Smooth muscle cell (in vitro differentiated cells): ENCODE data around the gene EPGN. TPM values are rescaled to one million over a fixed set of nuclear protein-coding genes. Genes with fewer than 3 reads are reported as not detected.

ENCODE experiments used
- DNase-seq: peaks from one replicate; lab custom pipeline; 2025; ENCODE audit not compliant: unreplicated experiment; lab: John Stamatoyannopoulos, UW
- H2AFZ ChIP-seq: fragments of 200-600 bp; sonication (generic); 2 replicates; pipeline ENCODE4 v1.6.0; 2016; ENCODE audit warnings: antibody characterized with exemption, low read depth, mild to moderate bottlenecking
- H3F3A ChIP-seq: fragments of 200-600 bp; sonication (generic); 2 replicates; pipeline ENCODE4 v1.6.0; 2017; ENCODE audit warnings: antibody characterized with exemption, low read depth
- H3K27ac ChIP-seq: fragments of 200-600 bp; sonication (generic); 2 replicates; pipeline ENCODE4 v1.5.1; 2016; ENCODE audit warnings: low read depth, mild to moderate bottlenecking
- H3K27me3 ChIP-seq: fragments of 200-600 bp; sonication (generic); 2 replicates; pipeline ENCODE4 v1.6.1; 2016; ENCODE audit warnings: low read depth, mild to moderate bottlenecking
- H3K36me3 ChIP-seq: fragments of 200-600 bp; sonication (generic); 2 replicates; pipeline ENCODE4 v1.5.1; 2016; ENCODE audit warnings: low read depth
- H3K4me1 ChIP-seq: fragments of 200-600 bp; sonication (generic); 2 replicates; pipeline ENCODE4 v1.5.1; 2016; ENCODE audit warnings: low read depth
- H3K4me2 ChIP-seq: fragments of 200-600 bp; sonication (generic); 2 replicates; pipeline ENCODE4 v1.6.0; 2016; ENCODE audit warnings: mild to moderate bottlenecking
- H3K4me3 ChIP-seq: fragments of 200-600 bp; sonication (generic); 2 replicates; pipeline ENCODE4 v1.5.1; 2016; ENCODE audit warnings: mild to moderate bottlenecking
- H3K79me2 ChIP-seq: fragments of 200-600 bp; sonication (generic); 2 replicates; pipeline ENCODE4 v1.6.0; 2016; ENCODE audit warnings: low read depth, mild to moderate bottlenecking
- H3K9ac ChIP-seq: fragments of 200-600 bp; sonication (generic); 2 replicates; pipeline ENCODE4 v1.6.0; 2016; ENCODE audit warnings: low read depth
- H3K9me3 ChIP-seq: fragments of 200-600 bp; sonication (generic); replicated peaks from 2 replicates; pipeline ENCODE4 v1.5.1; 2016; ENCODE audit warnings: low read depth
- H4K20me1 ChIP-seq: fragments of 200-600 bp; sonication (generic); 2 replicates; pipeline ENCODE4 v1.6.0; 2016; ENCODE audit warnings: low read depth
- CTCF ChIP-seq: fragments of 200-600 bp; sonication (generic); IDR thresholded peaks from 2 replicates; pipeline ENCODE4 v1.5.1; 2017; ENCODE audit warnings: borderline replicate concordance, mild to moderate bottlenecking, antibody characterized with exemption; ENCODE audit not compliant: insufficient read depth, poor library complexity, severe bottlenecking
- WGBS: methylation state at CpG from one replicate; pipeline ENCODE4 v1.1.7; 2016; ENCODE audit warnings: low lambda C conversion rate; 5-methylcytosine and 5-hydroxymethylcytosine counted together
- polyA plus RNA-seq: library from polyadenylated mRNA; unstranded; fragments of >200 nt; fragmentation: Nextera tagmentation; extraction: Ambion mirVana; gene quantifications from 2 replicates; pipeline ENCODE4 v1.2.1, GENCODE V29; 2016
- total RNA-seq: library from RNA; depleted of rRNA; stranded (reverse); fragments of >200 nt; gene quantifications from 2 replicates; pipeline ENCODE4 v1.2.3, GENCODE V29; 2014

EPGN gene
- total and polyA plus RNA-seq, 2 experiments from 2014 or later, result 1.6 to 31.8 TPM

DNA sequence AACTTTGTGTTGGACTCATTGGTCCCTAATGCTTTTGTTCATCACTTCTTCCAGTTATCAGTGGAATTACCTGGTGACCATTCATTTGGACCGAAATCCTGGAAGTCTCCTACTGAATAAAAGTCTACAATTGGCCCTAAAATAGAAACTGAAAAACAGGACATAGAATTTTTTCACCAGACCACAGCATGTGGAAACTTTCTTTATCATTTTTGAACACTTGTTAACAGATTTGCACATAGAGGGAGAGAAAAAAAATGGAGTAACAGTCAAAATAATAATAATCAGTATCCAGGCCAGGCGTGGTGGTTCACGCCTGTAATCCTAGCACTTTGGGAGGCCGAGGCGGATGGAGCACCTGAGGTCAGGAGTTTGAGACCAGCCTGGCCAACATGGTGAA is 7.1 kb downstream of the EPGN start:
- no peak overlapping the region for H3K9ac ChIP-seq
- H3K4me2 ChIP-seq, result no peak overlapping the region
- no peaks in the 10 kb centered on the region for H3K9me3 ChIP-seq
- no peaks in the 10 kb centered on the region for H3K27me3 ChIP-seq
- DNase-seq, result no peak
- no peak overlapping the region for H3K27ac ChIP-seq
- no peaks in the 10 kb centered on the region for H3K36me3 ChIP-seq
- WGBS, result 95% methylated on average over 5 of the region's 5 CpGs
- no peak for TF ChIP-seq CTCF
- H2AFZ ChIP-seq, result no peak overlapping the region
- H3F3A ChIP-seq, result no peaks in the 10 kb centered on the region
- no peaks in the 10 kb centered on the region for H3K4me1 ChIP-seq
- no peak overlapping the region for H3K4me3 ChIP-seq
- H4K20me1 ChIP-seq, result no peaks in the 10 kb centered on the region
- no peaks in the 10 kb centered on the region for H3K79me2 ChIP-seq

GRCh38 chr4:74316397-74316796 is 8.1 kb downstream of the EPGN start:
- Histone ChIP-seq H3K9me3 (no peaks in the 10 kb centered on the region), H3K4me1 (no peaks in the 10 kb centered on the region), H2AFZ (no peak overlapping the region), H3K4me2 (no peak overlapping the region), H3F3A (no peaks in the 10 kb centered on the region), H3K4me3 (no peak overlapping the region), H3K27me3 (no peaks in the 10 kb centered on the region), H3K79me2 (no peaks in the 10 kb centered on the region), H3K36me3 (no peaks in the 10 kb centered on the region), H3K27ac (no peak overlapping the region), H4K20me1 (no peaks in the 10 kb centered on the region), H3K9ac (no peak overlapping the region)
- WGBS, result 29% methylated on average over 2 of the region's 2 CpGs
- DNase-seq, result no peak
- TF ChIP-seq CTCF, result no peak

DNA sequence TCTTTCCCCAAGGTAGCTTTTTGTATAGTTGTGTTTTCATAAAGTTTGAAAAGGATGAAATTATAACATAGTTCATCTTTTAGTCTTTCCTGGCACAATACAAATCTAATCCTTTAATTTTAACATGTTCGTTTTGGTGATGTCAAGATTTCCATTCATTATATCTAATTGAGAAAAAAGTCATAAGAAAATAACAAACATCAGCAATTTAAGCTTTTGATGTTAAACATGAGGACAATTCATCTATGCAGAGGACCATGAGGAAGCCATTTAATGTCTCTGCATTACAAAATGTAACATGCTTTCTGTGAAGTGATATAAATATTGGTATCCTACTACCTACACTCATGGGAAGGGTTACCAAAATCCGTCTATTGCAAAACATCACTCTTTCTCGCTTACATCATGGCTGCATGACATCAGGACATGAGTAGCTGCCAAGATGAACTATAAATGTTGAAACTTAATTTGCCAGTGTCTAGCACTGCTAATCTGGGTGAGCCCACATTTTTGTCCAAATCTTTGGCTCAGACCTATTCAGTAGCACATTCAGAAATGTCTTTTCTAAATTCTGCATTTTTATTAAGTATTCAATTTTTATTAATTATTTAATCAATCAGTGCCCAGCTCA is 9.5 kb downstream of the EPGN start:
- H4K20me1 ChIP-seq, result no peaks in the 10 kb centered on the region
- 84% methylated on average over 3 of the region's 3 CpGs for WGBS
- no peak for TF ChIP-seq CTCF

DNA sequence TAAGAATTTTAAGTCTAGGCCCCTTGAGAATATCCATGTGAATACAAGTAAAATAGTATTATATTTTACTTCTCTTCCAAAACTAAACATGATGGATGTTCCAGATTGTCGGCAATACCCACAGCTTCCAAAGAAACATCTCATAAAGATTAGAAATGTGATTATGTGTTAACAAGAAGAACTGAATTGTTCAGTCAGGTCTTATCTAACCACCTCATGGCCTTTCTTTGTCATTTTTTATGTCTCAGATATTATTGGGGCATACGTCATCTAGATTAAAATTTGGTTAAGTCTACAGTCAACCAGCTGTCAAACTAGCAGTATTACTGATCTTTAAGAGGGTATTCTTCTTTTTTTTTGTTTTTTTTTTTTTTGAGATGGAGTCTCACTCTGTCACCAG is 10.0 kb downstream of the EPGN start:
- no peak for TF ChIP-seq CTCF
- H3K9ac ChIP-seq, result no peak overlapping the region
- H3K79me2 ChIP-seq, result no peaks in the 10 kb centered on the region
- no peak overlapping the region for H2AFZ ChIP-seq
- peak overlapping the region; percentile 2 for H3K27ac ChIP-seq
- no peaks in the 10 kb centered on the region for H4K20me1 ChIP-seq
- no peak overlapping the region for H3K4me2 ChIP-seq
- no peaks in the 10 kb centered on the region for H3K4me1 ChIP-seq
- H3K27me3 ChIP-seq, result no peaks in the 10 kb centered on the region
- DNase-seq, result no peak
- H3K9me3 ChIP-seq, result no peaks in the 10 kb centered on the region
- no peaks in the 10 kb centered on the region for H3F3A ChIP-seq
- H3K4me3 ChIP-seq, result no peak overlapping the region
- H3K36me3 ChIP-seq, result no peaks in the 10 kb centered on the region
- WGBS, result 70% methylated on average over 2 of the region's 2 CpGs

More for the DNA sequence above, 9.5 kb downstream of the EPGN start:
- no peak overlapping the region for H3K4me3 ChIP-seq
- H3K4me2 ChIP-seq, result no peak overlapping the region
- no peaks in the 10 kb centered on the region for H3F3A ChIP-seq
- no peaks in the 10 kb centered on the region for H3K36me3 ChIP-seq
- H3K27me3 ChIP-seq, result no peaks in the 10 kb centered on the region
- no peaks in the 10 kb centered on the region for H3K79me2 ChIP-seq
- H3K9ac ChIP-seq, result no peak overlapping the region
- H3K27ac ChIP-seq, result peak overlapping the region; percentile 2
- no peak for DNase-seq
- no peak overlapping the region for H2AFZ ChIP-seq
- H3K9me3 ChIP-seq, result no peaks in the 10 kb centered on the region
- no peaks in the 10 kb centered on the region for H3K4me1 ChIP-seq
